Pulmonary artery endothelial cell (primary cell): Measurements from ENCODE around the gene DNAH10. TPM values are rescaled to one million over a fixed set of nuclear protein-coding genes. Genes with fewer than 3 reads are reported as not detected.

Experiments used
- DNase-seq: peaks from one replicate; pipeline ENCODE4 v3.0.0-alpha.2; 2011; ENCODE audit warnings: low read depth, low spot score
- total RNA-seq: library from RNA; depleted of rRNA; stranded (reverse); fragments of >200 nt; gene quantifications from 2 replicates; pipeline ENCODE4 v1.2.3, GENCODE V29; 2014

Gene DNAH10
- total RNA-seq, 1 donor from 2014 or later: under 0.01 TPM

GRCh38 chr12:123794027-123794426, 31.9 kb downstream of the DNAH10 start:
- no peak for DNase-seq

- no peak for DNase-seq
Observed at GRCh38 chr12:123798518-123798917, 36.4 kb downstream of the DNAH10 start.

GRCh38 chr12:123799227-123799626, 37.1 kb downstream of the DNAH10 start:
- DNase-seq: no peak

GRCh38 chr12:123801573-123802178, 39.6 kb downstream of the DNAH10 start:
- DNase-seq: no peak

- no peak for DNase-seq
Observed at GRCh38 chr12:123805173-123805572, 43.1 kb downstream of the DNAH10 start.

GRCh38 chr12:123807002-123807401, 44.9 kb downstream of the DNAH10 start:
- no peak for DNase-seq

- DNase-seq: no peak
Observed at GRCh38 chr12:123807670-123808069, 45.6 kb downstream of the DNAH10 start.

GRCh38 chr12:123808167-123808566, 46.1 kb downstream of the DNAH10 start:
- DNase-seq: no peak

- DNase-seq: no peak
Observed at GRCh38 chr12:123813349-123813748, 51.2 kb downstream of the DNAH10 start.

GRCh38 chr12:123815968-123816367, 53.9 kb downstream of the DNAH10 start:
- no peak for DNase-seq

GRCh38 chr12:123816896-123817537, 54.9 kb downstream of the DNAH10 start:
- DNase-seq: no peak

GRCh38 chr12:123822804-123823203, 60.7 kb downstream of the DNAH10 start:
- no peak for DNase-seq

GRCh38 chr12:123828120-123828519, 66.0 kb downstream of the DNAH10 start:
- DNase-seq: no peak

- no peak for DNase-seq
Observed at GRCh38 chr12:123828854-123829547, 66.9 kb downstream of the DNAH10 start.

GRCh38 chr12:123829561-123829960, 67.5 kb downstream of the DNAH10 start:
- no peak for DNase-seq

GRCh38 chr12:123830675-123831074, 68.6 kb downstream of the DNAH10 start:
- no peak for DNase-seq

GRCh38 chr12:123832052-123832451, 70.0 kb downstream of the DNAH10 start:
- DNase-seq: no peak

GRCh38 chr12:123833830-123834229, 71.7 kb downstream of the DNAH10 start:
- no peak for DNase-seq

GRCh38 chr12:123834845-123835244, 72.7 kb downstream of the DNAH10 start:
- no peak for DNase-seq

GRCh38 chr12:123836292-123836691, 74.2 kb downstream of the DNAH10 start:
- DNase-seq: no peak

GRCh38 chr12:123839826-123840225, 77.7 kb downstream of the DNAH10 start:
- no peak for DNase-seq

- no peak for DNase-seq
Observed at GRCh38 chr12:123840765-123841425, 78.8 kb downstream of the DNAH10 start.
